H1 (cell line): ENCODE data around the gene GPR17. TPM values are rescaled to one million over a fixed set of nuclear protein-coding genes. Genes with fewer than 3 reads are reported as not detected.

ENCODE experiments used
- CTCF ChIA-PET: fragments of 300-600 bp; sonication (Branson Sonifier 250); formaldehyde crosslinking; loops from one replicate; lab custom pipeline; 2021; ENCODE audit not compliant: partially characterized antibody; lab: Charles Lee
- POLR2A ChIA-PET: fragments of 300-600 bp; sonication (Branson Sonifier 250); formaldehyde crosslinking; loops from one replicate; lab custom pipeline; 2021; ENCODE audit warnings: inconsistent platforms; ENCODE audit not compliant: partially characterized antibody; lab: Charles Lee
- DNase-seq, 2 experiments: peaks; one replicate each; pipeline versions ENCODE4 v3.0.0 to v3.0.0-alpha.2; 2010 to 2022; ENCODE audit warnings: low spot score in 2 of 2, low read depth in 1 of 2, mixed read lengths in 1 of 2
- FAIRE-seq: peaks from 2 replicates; lab custom pipeline; 2011; peaks lifted over from hg19 to GRCh38; lab: Jason Lieb, UNC
- H2AFZ ChIP-seq: 2 replicates; pipeline ENCODE4 v1.8.1; 2012; ENCODE audit warnings: low read length, inconsistent platforms
- H2AK5ac ChIP-seq: 2 replicates; pipeline ENCODE4 v1.6.1; 2013; ENCODE audit warnings: low read depth, low read length
- H2BK120ac ChIP-seq: replicated peaks from 2 replicates; pipeline ENCODE3; 2013; ENCODE audit warnings: low read depth, low read length, inconsistent platforms
- H2BK12ac ChIP-seq: 2 replicates; pipeline ENCODE4 v1.6.1; 2013; ENCODE audit warnings: low read depth, low read length
- H2BK15ac ChIP-seq: 2 replicates; pipeline ENCODE4 v1.6.1; 2013; ENCODE audit warnings: low read length
- H2BK20ac ChIP-seq: 2 replicates; pipeline ENCODE4 v1.6.1; 2013; ENCODE audit warnings: low read length
- H2BK5ac ChIP-seq: 2 replicates; pipeline ENCODE4 v1.6.1; 2013; ENCODE audit warnings: low read depth, low read length
- H3K14ac ChIP-seq: 2 replicates; pipeline ENCODE4 v1.6.1; 2013; ENCODE audit warnings: inconsistent platforms; ENCODE audit not compliant: insufficient read length
- H3K18ac ChIP-seq: 2 replicates; pipeline ENCODE4 v1.6.1; 2013; ENCODE audit warnings: low read length; ENCODE audit errors: extremely low read depth
- H3K23ac ChIP-seq: 2 replicates; pipeline ENCODE4 v1.6.1; 2013; ENCODE audit warnings: inconsistent platforms; ENCODE audit not compliant: insufficient read length
- H3K23me2 ChIP-seq: 2 replicates; pipeline ENCODE4 v1.6.1; 2013; ENCODE audit warnings: low read depth, low read length
- H3K27ac ChIP-seq: 2 replicates; pipeline ENCODE4 v1.6.1; 2011; ENCODE audit warnings: low read depth, low read length, inconsistent platforms
- H3K27me3 ChIP-seq, 4 experiments: replicated peaks in 1 of 4; 1 replicate in 1 of 4; 2 replicates in 3 of 4; pipeline versions ENCODE4 v1.6.1 to v1.8.1; 2011 to 2013; ENCODE audit warnings: low read length in 3 of 4, mild to moderate bottlenecking in 3 of 4, inconsistent platforms in 2 of 4, mixed read lengths in 2 of 4, moderate library complexity in 1 of 4; ENCODE audit not compliant: control insufficient read depth in 3 of 4, insufficient read depth in 3 of 4; ENCODE audit errors: extremely low read depth in 1 of 4
- H3K36me3 ChIP-seq, 4 experiments: 2 replicates each; pipeline versions ENCODE4 v1.6.1 to v1.8.1; 2011 to 2013; ENCODE audit warnings: mild to moderate bottlenecking in 4 of 4, low read length in 3 of 4, moderate library complexity in 2 of 4, control low read depth in 1 of 4, inconsistent platforms in 1 of 4; ENCODE audit not compliant: insufficient read depth in 4 of 4, control insufficient read depth in 2 of 4
- H3K4ac ChIP-seq: replicated peaks from 2 replicates; pipeline ENCODE3; 2013; ENCODE audit warnings: low read length, low read depth, mixed read lengths, inconsistent platforms; ENCODE audit not compliant: insufficient read length
- H3K4me1 ChIP-seq, 4 experiments: replicated peaks in 1 of 4; 1 replicate in 1 of 4; 2 replicates in 3 of 4; pipeline versions ENCODE4 v1.6.1 to v1.8.1; 2011 to 2013; ENCODE audit warnings: low read length in 3 of 4, inconsistent platforms in 2 of 4, mixed read lengths in 1 of 4; ENCODE audit not compliant: insufficient read depth in 4 of 4, control insufficient read depth in 3 of 4
- H3K4me2 ChIP-seq, 2 experiments: 2 replicates each; pipeline versions ENCODE4 v1.6.1 to v1.8.1; 2011 to 2013; ENCODE audit warnings: low read depth in 2 of 2, low read length in 2 of 2, control low read depth in 1 of 2, inconsistent platforms in 1 of 2, mild to moderate bottlenecking in 1 of 2; ENCODE audit not compliant: insufficient read depth in 1 of 2
- H3K4me3 ChIP-seq, 4 experiments: fragments of 200-600, 300-600 bp in 1 of 4; sonication (generic), shearing (Covaris generic), sonication (Bioruptor Twin) in 1 of 4; 2 replicates each; pipeline versions ENCODE4 v1.5.1 to v1.8.1; 2011 to 2016; ENCODE audit warnings: low read length in 4 of 4, low read depth in 3 of 4, control low read depth in 2 of 4, inconsistent platforms in 2 of 4, mild to moderate bottlenecking in 2 of 4, mixed read lengths in 1 of 4, moderate library complexity in 1 of 4; ENCODE audit not compliant: insufficient read depth in 2 of 4; ENCODE audit errors: extremely low read depth in 1 of 4
- H3K56ac ChIP-seq: replicated peaks from 2 replicates; pipeline ENCODE3; 2013; ENCODE audit warnings: low read depth, mild to moderate bottlenecking, mixed read lengths, low read length, inconsistent platforms; ENCODE audit not compliant: insufficient read length
- H3K79me1 ChIP-seq: 2 replicates; pipeline ENCODE4 v1.6.1; 2013; ENCODE audit warnings: low read depth, low read length, control low read depth
- H3K79me2 ChIP-seq, 2 experiments: 2 replicates each; pipeline versions ENCODE4 v1.6.1 to v1.8.1; 2012 to 2013; ENCODE audit warnings: low read length in 2 of 2, mild to moderate bottlenecking in 2 of 2, inconsistent platforms in 1 of 2; ENCODE audit not compliant: insufficient read depth in 2 of 2, control insufficient read depth in 1 of 2
- H3K9ac ChIP-seq, 4 experiments: replicated peaks in 1 of 4; 1 replicate in 1 of 4; 2 replicates in 3 of 4; pipeline versions ENCODE4 v1.6.1 to v1.8.1; 2011 to 2013; ENCODE audit warnings: low read depth in 3 of 4, low read length in 3 of 4, control low read depth in 2 of 4, mild to moderate bottlenecking in 2 of 4, moderate library complexity in 2 of 4, inconsistent platforms in 1 of 4; ENCODE audit errors: extremely low read depth in 1 of 4
- H3K9me3 ChIP-seq, 2 experiments: 2 replicates each; pipeline versions ENCODE4 v1.6.1 to v1.8.1; 2012 to 2013; ENCODE audit warnings: mild to moderate bottlenecking in 2 of 2, moderate library complexity in 2 of 2, control low read depth in 1 of 2, inconsistent platforms in 1 of 2, low read depth in 1 of 2, low read length in 1 of 2, mixed read lengths in 1 of 2; ENCODE audit not compliant: insufficient read depth in 2 of 2
- H4K20me1 ChIP-seq, 2 experiments: replicated peaks in 1 of 2; 2 replicates each; pipeline versions ENCODE3 to v1.8.1; 2011 to 2013; ENCODE audit warnings: inconsistent platforms in 2 of 2, low read length in 2 of 2, mild to moderate bottlenecking in 1 of 2; ENCODE audit not compliant: insufficient read depth in 2 of 2, control insufficient read depth in 1 of 2
- H4K5ac ChIP-seq: 2 replicates; pipeline ENCODE4 v1.6.1; 2013; ENCODE audit warnings: low read length, low read depth, mixed read lengths, inconsistent platforms; ENCODE audit not compliant: insufficient read length
- H4K8ac ChIP-seq: 2 replicates; pipeline ENCODE4 v1.8.0; 2013; ENCODE audit warnings: mild to moderate bottlenecking, moderate library complexity, low read length, inconsistent platforms; ENCODE audit not compliant: insufficient read depth; ENCODE audit errors: extremely low read depth
- H4K91ac ChIP-seq: replicated peaks from 2 replicates; pipeline ENCODE3; 2013; ENCODE audit warnings: low read length, mixed read lengths, inconsistent platforms; ENCODE audit not compliant: insufficient read length
- BCL11A ChIP-seq, 2 experiments: IDR thresholded peaks; one replicate each; pipeline ENCODE4 v1.6.1; 2011; ENCODE audit warnings: low read depth in 2 of 2, low read length in 2 of 2, mild to moderate bottlenecking in 2 of 2
- CREB1 ChIP-seq: IDR thresholded peaks from 2 replicates; pipeline ENCODE4 v1.6.1; 2012; ENCODE audit warnings: inconsistent platforms
- CTBP2 ChIP-seq: IDR thresholded peaks from 2 replicates; pipeline ENCODE4 v1.7.0; 2011; ENCODE audit warnings: borderline replicate concordance, mild to moderate bottlenecking, moderate library complexity, mixed read lengths, low read length; ENCODE audit not compliant: insufficient read depth, insufficient read length
- E2F6 ChIP-seq: IDR thresholded peaks from 2 replicates; pipeline ENCODE4 v1.6.1; 2012; ENCODE audit warnings: inconsistent platforms
- JUN ChIP-seq: IDR thresholded peaks from 2 replicates; pipeline ENCODE4 v1.6.1; 2011; ENCODE audit warnings: low read depth, mild to moderate bottlenecking, improper control_type of control experiment, low read length
- JUND ChIP-seq: IDR thresholded peaks from 2 replicates; pipeline ENCODE4 v1.6.1; 2011; ENCODE audit warnings: mild to moderate bottlenecking, improper control_type of control experiment, low read length
- KDM1A ChIP-seq: fragments of 200-600, 300-600 bp; sonication (generic); IDR thresholded peaks from 2 replicates; pipeline ENCODE4 v1.7.1; 2016; ENCODE audit warnings: mild to moderate bottlenecking, low read length, borderline replicate concordance
- KDM5A ChIP-seq: fragments of 200-600 bp; IDR thresholded peaks from 2 replicates; pipeline ENCODE4 v1.7.1; 2012; ENCODE audit warnings: mild to moderate bottlenecking, low read length, inconsistent platforms, mixed read lengths
- MAFK ChIP-seq: IDR thresholded peaks from 2 replicates; pipeline ENCODE4 v1.6.1; 2012; ENCODE audit warnings: low read depth, mild to moderate bottlenecking, improper control_type of control experiment, low read length
- PHF8 ChIP-seq: fragments of 200-600 bp; sonication (generic); conservative IDR thresholded peaks from 2 replicates; pipeline ENCODE4 v1.7.1; 2012; ENCODE audit warnings: low read depth, mild to moderate bottlenecking, inconsistent platforms, low read length, moderate library complexity
- POU5F1 ChIP-seq: IDR thresholded peaks from 2 replicates; pipeline ENCODE4 v1.6.1; 2011; ENCODE audit warnings: low read depth, mild to moderate bottlenecking, low read length, moderate library complexity
- RFX5 ChIP-seq: IDR thresholded peaks from 2 replicates; pipeline ENCODE4 v1.6.1; 2011; ENCODE audit warnings: low read depth, low read length, improper control_type of control experiment, borderline replicate concordance
- RNF2 ChIP-seq: fragments of 200-900, 300-1000 bp; sonication (generic); IDR thresholded peaks from 2 replicates; pipeline ENCODE4 v1.7.1; 2016; ENCODE audit warnings: borderline replicate concordance, low read depth, mild to moderate bottlenecking, antibody characterized with exemption, low read length; ENCODE audit not compliant: poor library complexity, severe bottlenecking; ENCODE audit errors: missing control alignments
- SP1 ChIP-seq: IDR thresholded peaks from 2 replicates; pipeline ENCODE4 v1.6.1; 2011; ENCODE audit warnings: low read depth, low read length
- WGBS, 2 experiments: shearing (Covaris generic) in 1 of 2; methylation state at CpG; one replicate each; pipeline versions ENCODE4 v1.1.6 to v1.1.7; 2013 to 2015; ENCODE audit warnings: low lambda C conversion rate in 2 of 2, mixed read lengths in 2 of 2, inconsistent platforms in 1 of 2, low coverage in 1 of 2, missing lambda C conversion rate in 1 of 2; ENCODE audit not compliant: insufficient replicate concordance in 2 of 2, insufficient coverage in 1 of 2, insufficient read length in 1 of 2; ENCODE audit errors: extremely low coverage in 1 of 2, missing lambda C conversion rate in 1 of 2; 5-methylcytosine and 5-hydroxymethylcytosine counted together
- polyA plus RNA-seq, 7 experiments: library from polyadenylated mRNA; depleted of rRNA in 3 of 7; stranded (reverse) in 5 of 7; unstranded in 2 of 7; fragments of >200 nt in 5 of 7; fragments of 200-250 nt in 2 of 7; gene quantifications; 1 replicate in 5 of 7; 2 replicates in 1 of 7; 4 replicates in 1 of 7; pipeline versions ENCODE4 v1.2.1 to v1.2.3, GENCODE V29; 2011 to 2013; ENCODE audit warnings: missing spikeins in 2 of 7, mixed read lengths in 2 of 7
- total RNA-seq: library from RNA; stranded (reverse); fragmentation: NEBNext Ultra II Directional; extraction: Animal tissue kit (Norgen Biotek cat#: 25700); gene quantifications from 2 replicates; pipeline ENCODE4 v1.2.1, GENCODE V29; 2021

The GPR17 gene
- total and polyA plus RNA-seq, 2 of the 8 experiments (the other 6 are each of a cell fraction or from before 2014, with no cell fraction given) = 0.03 TPM; not detected in 1

- no peak for FAIRE-seq
- no peak overlapping the region for H2AFZ ChIP-seq
- H3K23ac ChIP-seq = no peak overlapping the region
- no peak overlapping the region for H2BK5ac ChIP-seq
- no peak overlapping the region for H2BK15ac ChIP-seq
- H2BK12ac ChIP-seq = no peak overlapping the region
- H2AK5ac ChIP-seq = no peak overlapping the region
- ChIA-PET POLR2A (no interaction called here), CTCF (interaction anchor here (1.8 kb wide), 1 partner anchor 67 kb away, joined by 7 read pairs; no protein-coding TSS in a partner anchor)
- H4K5ac ChIP-seq = no peak overlapping the region
- H3K4me2 ChIP-seq = no peak overlapping the region
- H3K4me1 ChIP-seq = no peaks in the 10 kb centered on the region; a peak in 3 of 7 replicates
- H2BK120ac ChIP-seq = no peak overlapping the region
- no peaks in the 10 kb centered on the region for H3K23me2 ChIP-seq
- no peaks in the 10 kb centered on the region for H3K79me2 ChIP-seq
- H2BK20ac ChIP-seq = no peak overlapping the region
- H3K27ac ChIP-seq = no peak overlapping the region
- no peak overlapping the region for H4K91ac ChIP-seq
- DNase-seq = no peak
- no peak overlapping the region for H3K9ac ChIP-seq
- H3K14ac ChIP-seq = no peak overlapping the region
- H3K27me3 ChIP-seq = peaks cover 0 to 4% (median 2%) of the 10 kb centered on the region in 4 experiments; a peak in 3 of 7 replicates
- no peak overlapping the region for H3K56ac ChIP-seq
- no peaks in the 10 kb centered on the region for H3K9me3 ChIP-seq
- H3K79me1 ChIP-seq = no peaks in the 10 kb centered on the region
- no peak overlapping the region for H3K4me3 ChIP-seq
- H3K4ac ChIP-seq = no peak overlapping the region
- no peak overlapping the region for H4K8ac ChIP-seq
- H4K20me1 ChIP-seq = peaks cover 0 to 1% of the 10 kb centered on the region in 2 experiments
- 77% methylated on average over 6 of the region's 6 CpGs; no CpG with 5 or more reads in 1 of the 2 experiments for WGBS, 2 experiments
- H3K18ac ChIP-seq = no peak overlapping the region
- H3K36me3 ChIP-seq = no peaks in the 10 kb centered on the region
- TF ChIP-seq SP1 (no peak), CREB1 (no peak), BCL11A (IDR thresholded peaks at IDR 0.05; ENCODE audit: low read depth in 2 of 2, low read length in 2 of 2) (no peak), KDM5A (no peak), E2F6 (no peak), PHF8 (no peak), JUND (no peak), JUN (no peak), MAFK (no peak), RNF2 (no peak), KDM1A (no peak), POU5F1 (no peak), RFX5 (no peak), CTBP2 (no peak)
Observed at GRCh38 chr2:127658146-127658545, 12.2 kb downstream of the GPR17 start.
